ENCODE results near the gene METTL26.

DNA sequence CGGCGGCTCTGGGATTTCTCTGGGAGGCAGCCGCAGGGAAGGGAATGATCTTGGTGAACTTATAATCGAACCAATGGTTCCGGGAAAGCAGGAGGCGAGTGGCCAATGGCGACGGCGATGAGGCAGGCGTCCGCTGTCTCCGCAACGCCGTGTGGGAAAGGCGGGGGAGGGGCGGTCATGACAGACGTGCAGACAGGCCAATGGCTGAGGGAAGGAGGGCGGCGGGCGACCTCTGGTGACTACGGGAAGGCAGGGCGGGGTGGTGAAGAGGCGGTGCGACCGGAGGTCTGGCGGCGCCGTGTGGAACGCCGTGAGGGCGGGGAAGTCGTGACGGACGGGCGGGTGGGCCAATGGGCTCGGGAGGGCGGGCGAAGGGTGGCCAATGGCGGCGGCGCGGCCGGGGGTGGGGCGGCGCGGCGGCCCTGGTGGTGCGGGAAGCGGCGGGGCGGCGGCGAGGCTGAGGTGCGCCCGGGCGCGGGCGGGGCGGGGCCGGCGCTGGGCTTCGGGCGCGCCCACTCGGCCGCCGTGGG is 46.4 kb downstream of the METTL26 start, which contains the start of gene RAB40C:
- TF ChIP-seq, protein P1, sequence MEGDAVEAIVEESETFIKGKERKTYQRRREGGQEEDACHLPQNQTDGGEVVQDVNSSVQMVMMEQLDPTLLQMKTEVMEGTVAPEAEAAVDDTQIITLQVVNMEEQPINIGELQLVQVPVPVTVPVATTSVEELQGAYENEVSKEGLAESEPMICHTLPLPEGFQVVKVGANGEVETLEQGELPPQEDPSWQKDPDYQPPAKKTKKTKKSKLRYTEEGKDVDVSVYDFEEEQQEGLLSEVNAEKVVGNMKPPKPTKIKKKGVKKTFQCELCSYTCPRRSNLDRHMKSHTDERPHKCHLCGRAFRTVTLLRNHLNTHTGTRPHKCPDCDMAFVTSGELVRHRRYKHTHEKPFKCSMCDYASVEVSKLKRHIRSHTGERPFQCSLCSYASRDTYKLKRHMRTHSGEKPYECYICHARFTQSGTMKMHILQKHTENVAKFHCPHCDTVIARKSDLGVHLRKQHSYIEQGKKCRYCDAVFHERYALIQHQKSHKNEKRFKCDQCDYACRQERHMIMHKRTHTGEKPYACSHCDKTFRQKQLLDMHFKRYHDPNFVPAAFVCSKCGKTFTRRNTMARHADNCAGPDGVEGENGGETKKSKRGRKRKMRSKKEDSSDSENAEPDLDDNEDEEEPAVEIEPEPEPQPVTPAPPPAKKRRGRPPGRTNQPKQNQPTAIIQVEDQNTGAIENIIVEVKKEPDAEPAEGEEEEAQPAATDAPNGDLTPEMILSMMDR (IDR thresholded peaks at IDR 0.05): peak in 1 of 6 experiments; percentile 15
- no peak for TF ChIP-seq POLR2A (IDR thresholded peaks at IDR 0.05)
